Endothelial cell (in vitro differentiated cells): Measurements from ENCODE around the gene NAA15. TPM values are rescaled to one million over a fixed set of nuclear protein-coding genes. Genes with fewer than 3 reads are reported as not detected.

ENCODE experiments used
- DNase-seq: peaks from one replicate; pipeline ENCODE4 v3.0.0; 2021; ENCODE audit warnings: low spot score
- H3K27ac Mint-ChIP-seq: one replicate; pipeline ENCODE4 v1.8.0; 2021; ENCODE audit warnings: mixed read lengths, inconsistent platforms; ENCODE audit not compliant: unreplicated experiment
- H3K27me3 Mint-ChIP-seq: one replicate; pipeline ENCODE4 v1.8.0; 2021; ENCODE audit warnings: mild to moderate bottlenecking, moderate library complexity, mixed read lengths, inconsistent platforms; ENCODE audit not compliant: unreplicated experiment
- H3K36me3 Mint-ChIP-seq: one replicate; pipeline ENCODE4 v1.8.0; 2021; ENCODE audit warnings: mild to moderate bottlenecking, low read depth, mixed read lengths, inconsistent platforms; ENCODE audit not compliant: unreplicated experiment
- H3K4me1 Mint-ChIP-seq: one replicate; pipeline ENCODE4 v1.8.0; 2021; ENCODE audit warnings: mild to moderate bottlenecking, mixed read lengths, inconsistent platforms; ENCODE audit not compliant: unreplicated experiment
- H3K4me3 Mint-ChIP-seq: one replicate; pipeline ENCODE4 v1.8.0; 2021; ENCODE audit warnings: mild to moderate bottlenecking, mixed read lengths, inconsistent platforms; ENCODE audit not compliant: unreplicated experiment
- H3K9me3 Mint-ChIP-seq: one replicate; pipeline ENCODE4 v1.8.0; 2021; ENCODE audit warnings: mixed read lengths, inconsistent platforms; ENCODE audit not compliant: unreplicated experiment
- CTCF ChIP-seq: fragments of 200-600 bp; sonication (generic); IDR thresholded peaks from one replicate; pipeline ENCODE4 v1.5.0; 2021; ENCODE audit warnings: antibody characterized with exemption; ENCODE audit not compliant: unreplicated experiment
- total RNA-seq: library from RNA; stranded (reverse); fragmentation: NEBNext Ultra II Directional; extraction: Animal tissue kit (Norgen Biotek cat#: 25700); gene quantifications from one replicate; pipeline ENCODE4 v1.2.1, GENCODE V29; 2021; ENCODE audit not compliant: unreplicated experiment

NAA15 gene
- total RNA-seq, 1 donor from 2014 or later: 37.8 TPM

- no peak overlapping the region for H3K27ac Mint-ChIP-seq
- H3K4me3 Mint-ChIP-seq: no peak overlapping the region
- DNase-seq: no peak
- no peaks in the 10 kb centered on the region for H3K36me3 Mint-ChIP-seq
- no peak for TF ChIP-seq CTCF
- peaks cover 2% of the 10 kb centered on the region for H3K27me3 Mint-ChIP-seq
- no peaks in the 10 kb centered on the region for H3K9me3 Mint-ChIP-seq
- peaks cover 3% of the 10 kb centered on the region for H3K4me1 Mint-ChIP-seq
Measured at GRCh38 chr4:139274790-139275189, 26.5 kb upstream of the NAA15 start.

- Mint-ChIP-seq H3K9me3 (no peaks in the 10 kb centered on the region), H3K36me3 (no peaks in the 10 kb centered on the region), H3K27ac (no peak overlapping the region), H3K4me3 (no peak overlapping the region), H3K27me3 (peaks cover 4% of the 10 kb centered on the region), H3K4me1 (peaks cover 3% of the 10 kb centered on the region)
- DNase-seq: no peak
- TF ChIP-seq CTCF: no peak
Measured at GRCh38 chr4:139275281-139275735, 26.0 kb upstream of the NAA15 start.

GRCh38 chr4:139278485-139278884 is 22.8 kb upstream of the NAA15 start:
- DNase-seq: no peak
- TF ChIP-seq CTCF: no peak
- Mint-ChIP-seq H3K27ac (no peak overlapping the region), H3K9me3 (no peaks in the 10 kb centered on the region), H3K27me3 (peaks cover 6% of the 10 kb centered on the region), H3K4me1 (peaks cover 3% of the 10 kb centered on the region), H3K36me3 (no peaks in the 10 kb centered on the region), H3K4me3 (no peak overlapping the region)

- Mint-ChIP-seq H3K4me1 (peaks cover 3% of the 10 kb centered on the region), H3K36me3 (no peaks in the 10 kb centered on the region), H3K9me3 (no peaks in the 10 kb centered on the region), H3K27ac (no peak overlapping the region), H3K27me3 (peaks cover 6% of the 10 kb centered on the region), H3K4me3 (peak overlapping the region; percentile 53)
- peak; percentile 26 for DNase-seq
- TF ChIP-seq CTCF: no peak
Measured at GRCh38 chr4:139278912-139279759, 22.2 kb upstream of the NAA15 start.
